K562 (cell line): ENCODE results near the gene FGGY.

Experiments used
- ATF2 ChIP-seq: sonication (generic); formaldehyde crosslinking; IDR thresholded peaks from 2 replicates; pipeline ENCODE4 v1.8.1; 2022; ENCODE audit warnings: missing genetic modification reagents
- CAMTA2 ChIP-seq: fragments of 250-450 bp; sonication (Bioruptor Pico); conservative IDR thresholded peaks from 2 replicates; pipeline ENCODE4 v1.5.1; 2022
- CBFB ChIP-seq: sonication (generic); formaldehyde crosslinking; IDR thresholded peaks from 2 replicates; pipeline ENCODE4 v1.4.0; 2020; ENCODE audit warnings: mild to moderate bottlenecking, missing genetic modification reagents
- E2F1 ChIP-seq: sonication (generic); formaldehyde crosslinking; IDR thresholded peaks from 2 replicates; pipeline ENCODE4 v1.8.1; 2023; ENCODE audit warnings: mild to moderate bottlenecking, missing genetic modification reagents, moderate library complexity
- HMGXB4 ChIP-seq: sonication (generic); formaldehyde crosslinking; IDR thresholded peaks from 2 replicates; pipeline ENCODE4 v1.8.1; 2023; ENCODE audit warnings: mild to moderate bottlenecking, missing genetic modification reagents
- MEIS2 ChIP-seq: fragments of 450-650 bp; IDR thresholded peaks from 2 replicates; pipeline ENCODE4 v1.6.1; 2014; ENCODE audit warnings: mild to moderate bottlenecking; ENCODE audit not compliant: partially characterized antibody
- PCBP2 ChIP-seq: fragments of 200-400 bp; formaldehyde crosslinking; IDR thresholded peaks from 2 replicates; pipeline ENCODE4 v1.6.1; 2018; ENCODE audit warnings: low read length, low read depth, mild to moderate bottlenecking, moderate library complexity; ENCODE audit not compliant: poor library complexity, severe bottlenecking
- RAD21 ChIP-seq, 2 experiments: fragments of 250-450 bp in 1 of 2; fragments of 450-650 bp in 1 of 2; sonication (Bioruptor Pico) in 1 of 2; formaldehyde crosslinking in 1 of 2; IDR thresholded peaks in 1 of 2; conservative IDR thresholded peaks in 1 of 2; 2 replicates each; pipeline versions ENCODE4 v1.4.0 to v1.8.0; 2020 to 2022; ENCODE audit warnings: mild to moderate bottlenecking in 2 of 2, moderate library complexity in 1 of 2
- RNF2 ChIP-seq: sonication (generic); IDR thresholded peaks from 2 replicates; pipeline ENCODE4 v1.6.1; 2016
- SREBF2 ChIP-seq: sonication (generic); formaldehyde crosslinking; IDR thresholded peaks from 2 replicates; pipeline ENCODE4 v1.4.0; 2020; ENCODE audit warnings: mild to moderate bottlenecking, missing genetic modification reagents
- TCF3 ChIP-seq: sonication (generic); formaldehyde crosslinking; IDR thresholded peaks from 2 replicates; pipeline ENCODE4 v1.4.0; 2020; ENCODE audit warnings: mild to moderate bottlenecking, missing genetic modification reagents
- UBTF ChIP-seq, 2 experiments: IDR thresholded peaks; 2 replicates each; pipeline ENCODE4 v1.6.1; 2012; ENCODE audit warnings: improper control_type of control experiment in 2 of 2, low read depth in 2 of 2, low read length in 2 of 2, borderline replicate concordance in 1 of 2
- ZNF143 ChIP-seq: sonication (generic); formaldehyde crosslinking; IDR thresholded peaks from 2 replicates; pipeline ENCODE4 v1.9.0; 2022; ENCODE audit warnings: mild to moderate bottlenecking, missing genetic modification reagents
- ZNF551 ChIP-seq: fragments of 250-450 bp; sonication (Bioruptor Pico); IDR thresholded peaks from 2 replicates; pipeline ENCODE4 v1.5.0; 2021; ENCODE audit warnings: mild to moderate bottlenecking, moderate library complexity

- TF ChIP-seq MEIS2 (no peak), CAMTA2 (CRISPR knock-in tag) (no peak), HMGXB4 (no peak), UBTF (IDR thresholded peaks at IDR 0.05; ENCODE audit: borderline replicate concordance in 1 of 2, low read depth in 2 of 2, low read length in 2 of 2) (no peak), ATF2 (CRISPR knock-in tag) (no peak), PCBP2 (no peak), TCF3 (CRISPR knock-in tag) (no peak), RAD21 (CRISPR knock-in tag; conservative IDR thresholded peaks at IDR 0.05 in 1 of 2, IDR thresholded peaks at IDR 0.05 in 1 of 2) (no peak), ZNF551 (CRISPR knock-in tag) (no peak), SREBF2 (CRISPR knock-in tag) (no peak), CBFB (no peak), E2F1 (CRISPR knock-in tag) (no peak), ZNF143 (CRISPR knock-in tag) (no peak), RNF2 (no peak)
Measured at GRCh38 chr1:59346429-59346828, 49.5 kb downstream of the FGGY start.
